HEK293T (cell line): Measurements from ENCODE around the gene UBE2D1.
A peak's percentile ranks its signal among the peaks of the same experiment; 100 is the strongest.

Experiments
- CTCF ChIA-PET: fragments of 350-600 bp; formaldehyde crosslinking; extraction: SDS; loops from one replicate; lab custom pipeline; 2021; ENCODE audit warnings: antibody characterized with exemption, inconsistent platforms; lab: Yijun Ruan, JAX
- POLR2A ChIA-PET: fragments of 350-600 bp; formaldehyde crosslinking; extraction: SDS; loops from one replicate; lab custom pipeline; 2020; ENCODE audit warnings: antibody characterized with exemption, inconsistent platforms; lab: Yijun Ruan, JAX
- DNase-seq: peaks from one replicate; pipeline ENCODE4 v3.0.0; 2012; ENCODE audit warnings: mixed read lengths; ENCODE audit errors: extremely low spot score
- ARNT ChIP-seq: fragments of 450-650 bp; IDR thresholded peaks from 2 replicates; pipeline ENCODE4 v1.6.1; 2017; ENCODE audit warnings: mild to moderate bottlenecking
- BHLHE40 ChIP-seq: fragments of 450-650 bp; IDR thresholded peaks from 2 replicates; pipeline ENCODE4 v1.6.1; 2016; ENCODE audit warnings: mild to moderate bottlenecking, moderate library complexity, borderline replicate concordance
- CTBP1 ChIP-seq: fragments of 450-650 bp; IDR thresholded peaks from 2 replicates; pipeline ENCODE4 v1.6.1; 2016; ENCODE audit warnings: borderline replicate concordance
- ELF4 ChIP-seq: fragments of 450-650 bp; IDR thresholded peaks from 2 replicates; pipeline ENCODE4 v1.6.1; 2017; ENCODE audit warnings: antibody characterized with exemption
- FOXA1 ChIP-seq: fragments of 450-650 bp; IDR thresholded peaks from 2 replicates; pipeline ENCODE4 v1.6.1; 2016; ENCODE audit warnings: mild to moderate bottlenecking
- FOXK2 ChIP-seq: fragments of 450-650 bp; IDR thresholded peaks from 2 replicates; pipeline ENCODE4 v1.6.1; 2016; ENCODE audit warnings: mild to moderate bottlenecking
- FOXM1 ChIP-seq: fragments of 450-650 bp; IDR thresholded peaks from 2 replicates; pipeline ENCODE4 v1.6.1; 2017; ENCODE audit warnings: mild to moderate bottlenecking, borderline replicate concordance
- HDGF ChIP-seq: fragments of 450-650 bp; IDR thresholded peaks from 2 replicates; pipeline ENCODE4 v1.6.1; 2017; ENCODE audit warnings: antibody characterized with exemption, borderline replicate concordance
- L3MBTL2 ChIP-seq: fragments of 450-650 bp; conservative IDR thresholded peaks from 2 replicates; pipeline ENCODE4 v1.6.1; 2016; ENCODE audit warnings: mild to moderate bottlenecking
- LEF1 ChIP-seq: fragments of 450-650 bp; IDR thresholded peaks from 2 replicates; pipeline ENCODE4 v1.6.1; 2017; ENCODE audit warnings: mild to moderate bottlenecking, borderline replicate concordance
- NFRKB ChIP-seq: fragments of 450-650 bp; IDR thresholded peaks from 2 replicates; pipeline ENCODE4 v1.6.1; 2016; ENCODE audit warnings: mild to moderate bottlenecking, moderate library complexity
- PKNOX1 ChIP-seq: fragments of 450-650 bp; IDR thresholded peaks from 2 replicates; pipeline ENCODE4 v1.6.1; 2016
- SP1 ChIP-seq: fragments of 450-650 bp; IDR thresholded peaks from 2 replicates; pipeline ENCODE4 v1.6.1; 2017
- SUZ12 ChIP-seq: fragments of 450-650 bp; IDR thresholded peaks from 2 replicates; pipeline ENCODE4 v1.6.1; 2016; ENCODE audit warnings: mild to moderate bottlenecking
- TARDBP ChIP-seq: fragments of 450-650 bp; IDR thresholded peaks from 2 replicates; pipeline ENCODE4 v1.6.1; 2016
- ZNF384 ChIP-seq: fragments of 450-650 bp; IDR thresholded peaks from 2 replicates; pipeline ENCODE4 v1.6.1; 2016

Gene UBE2D1

GRCh38 chr10:58330431-58330830, 4.4 kb upstream of the UBE2D1 start:
- POLR2A ChIA-PET: no interaction called here
- TF ChIP-seq CTBP1: no peak
- TF ChIP-seq SP1: no peak
- no peak for TF ChIP-seq L3MBTL2
- no peak for TF ChIP-seq ZNF384
- no peak for TF ChIP-seq FOXK2
- TF ChIP-seq LEF1: no peak
- TF ChIP-seq NFRKB: no peak
- CTCF ChIA-PET: no interaction called here
- no peak for DNase-seq

- POLR2A ChIA-PET: no interaction called here
- no peak for DNase-seq
- TF ChIP-seq CTBP1 (no peak), NFRKB (no peak), L3MBTL2 (no peak), FOXK2 (no peak), BHLHE40 (no peak), ARNT (no peak), ZNF384 (no peak), FOXA1 (no peak), SUZ12 (no peak), LEF1 (no peak), TARDBP (no peak), ELF4 (no peak), SP1 (no peak), HDGF (no peak), FOXM1 (no peak), PKNOX1 (no peak)
- CTCF ChIA-PET: no interaction called here
Observed at GRCh38 chr10:58331646-58332045, 3.2 kb upstream of the UBE2D1 start.

- ChIA-PET CTCF (no interaction called here), POLR2A (interaction anchor here (0.5 to 2.0 kb wide), 4 partner anchors 13 to 170 kb away, joined by 3 to 12 read pairs (median 4); partner anchors contain the start of gene TFAM)
- DNase-seq: peak; percentile 31
- TF ChIP-seq SP1 (no peak), CTBP1 (no peak), FOXM1 (no peak), PKNOX1 (no peak), HDGF (no peak), ELF4 (no peak), FOXA1 (no peak), L3MBTL2 (no peak), SUZ12 (no peak), BHLHE40 (no peak), TARDBP (no peak), FOXK2 (no peak), NFRKB (no peak), ARNT (no peak), ZNF384 (no peak), LEF1 (no peak)
Observed at GRCh38 chr10:58335306-58336005, 650 bp downstream of the UBE2D1 start.

GRCh38 chr10:58336242-58336641, 1.4 kb downstream of the UBE2D1 start:
- ChIA-PET CTCF (no interaction called here), POLR2A (interaction anchor here (0.5 to 1.9 kb wide), 3 partner anchors 12 to 169 kb away, joined by 3 to 5 read pairs (median 4); no protein-coding TSS in a partner anchor)
- TF ChIP-seq BHLHE40 (no peak), SP1 (no peak)
- DNase-seq: no peak

GRCh38 chr10:58341422-58341821, 6.6 kb downstream of the UBE2D1 start:
- no peak for DNase-seq
- ChIA-PET CTCF (no interaction called here), POLR2A (no interaction called here)
- TF ChIP-seq TARDBP (no peak), L3MBTL2 (no peak), FOXK2 (no peak), NFRKB (no peak), ELF4 (no peak), LEF1 (no peak), PKNOX1 (no peak), SP1 (no peak), FOXM1 (no peak)

- no peak for TF ChIP-seq SUZ12
- no peak for TF ChIP-seq NFRKB
- no peak for TF ChIP-seq FOXM1
- no peak for TF ChIP-seq SP1
- TF ChIP-seq FOXA1: no peak
- no peak for TF ChIP-seq ELF4
- TF ChIP-seq HDGF: no peak
- TF ChIP-seq ZNF384: no peak
- no peak for TF ChIP-seq ARNT
- TF ChIP-seq BHLHE40: no peak
- TF ChIP-seq PKNOX1: no peak
- TF ChIP-seq L3MBTL2: no peak
- TF ChIP-seq FOXK2: no peak
- TF ChIP-seq LEF1: no peak
- TF ChIP-seq CTBP1: no peak
- TF ChIP-seq TARDBP: no peak
- ChIA-PET POLR2A (no interaction called here), CTCF (no interaction called here)
- DNase-seq: no peak
Observed at GRCh38 chr10:58341947-58342346, 7.1 kb downstream of the UBE2D1 start.
